ENCODE measurements around the gene ORC5. TPM values are rescaled to one million over a fixed set of nuclear protein-coding genes. Genes with fewer than 3 reads are reported as not detected.
A peak's percentile ranks its signal among the peaks of the same experiment; 100 is the strongest.

Gene ORC5
- total and polyA plus RNA-seq, 2 of the 13 experiments (the other 11 are each of a cell fraction or from before 2014, with no cell fraction given), result 4.8 to 18.8 TPM

GRCh38 chr7:104207731-104208420 is at the start of gene ORC5 (continued):
- TF ChIP-seq TFDP2 (CRISPR knock-in tag; IDR thresholded peaks at IDR 0.05), result peak; percentile 85
- no peak for TF ChIP-seq ZNF282 (IDR thresholded peaks at IDR 0.05; ENCODE audit: partially characterized antibody)
- TF ChIP-seq RARA (CRISPR knock-in tag; IDR thresholded peaks at IDR 0.05), result 0 out of 2 replicates have a peak, but pooled peaks have one; percentile 7
- peak; percentile 53 for TF ChIP-seq ZBTB25 (CRISPR knock-in tag; IDR thresholded peaks at IDR 0.05)
- peak; percentile 74 for TF ChIP-seq IKZF4 (CRISPR knock-in tag; IDR thresholded peaks at IDR 0.05; ENCODE audit: borderline replicate concordance, low read depth, not compliant biosample characterization)
- TF ChIP-seq NRL (CRISPR knock-in tag; IDR thresholded peaks at IDR 0.05; ENCODE audit: borderline replicate concordance), result peak; percentile 79; the same call in 1 of the 2 replicates
- no peak for TF ChIP-seq ZNF557 (CRISPR knock-in tag; IDR thresholded peaks at IDR 0.05)
- no peak for TF ChIP-seq BATF2 (CRISPR knock-in tag; IDR thresholded peaks at IDR 0.05)
- no peak for TF ChIP-seq SOX13 (IDR thresholded peaks at IDR 0.05)
- 0 out of 4 replicates have a peak, but pooled peaks of 1 of the 2 experiments have one; percentile 19 for TF ChIP-seq SOX13 (CRISPR knock-in tag; conservative IDR thresholded peaks at IDR 0.05 in 1 of 2, IDR thresholded peaks at IDR 0.05 in 1 of 2)
- 0 out of 2 replicates have a peak, but pooled peaks have one; percentile 61 for TF ChIP-seq ZNF564 (CRISPR knock-in tag; IDR thresholded peaks at IDR 0.05)
- TF ChIP-seq ZKSCAN8 (CRISPR knock-in tag; IDR thresholded peaks at IDR 0.05; ENCODE audit: borderline replicate concordance), result no peak
- 0 out of 2 replicates have a peak, but pooled peaks have one; percentile 35 for TF ChIP-seq RCOR2 (CRISPR knock-in tag; IDR thresholded peaks at IDR 0.05)
- TF ChIP-seq NFAT5 (CRISPR knock-in tag; IDR thresholded peaks at IDR 0.05), result peak; percentile 42; the same call in 1 of the 2 replicates
- no peak for TF ChIP-seq HMGA1 (CRISPR knock-in tag; conservative IDR thresholded peaks at IDR 0.05)
- TF ChIP-seq ZNF547 (CRISPR knock-in tag; IDR thresholded peaks at IDR 0.05), result peak; percentile 73
- no peak for TF ChIP-seq CREB3 (CRISPR knock-in tag; IDR thresholded peaks at IDR 0.05)
- TF ChIP-seq ARID3A (IDR thresholded peaks at IDR 0.05; ENCODE audit: low read depth, low read length), result no peak

Data from HepG2 (cell line).